Ramos (cell line): ENCODE results near the gene TBX5.
"Not testable (repeated sequence)": the region's sequence is repeated elsewhere in the genome, so short reads cannot be mapped to it uniquely, and the experiment has no call there.

Experiments used
- in situ Hi-C: fragments of 300-500 bp; cut with MboI; formaldehyde crosslinking; loops from one replicate; pipeline ENCODE4 v1.14.3; 2022; ENCODE audit warnings: low sequenced_read_pairs; ENCODE audit not compliant: unreplicated experiment

Gene TBX5

GRCh38 chr12:114393569-114393968, 12.4 kb downstream of the TBX5 start:
- in situ Hi-C loops: no loop called here

- in situ Hi-C loops: no loop called here
These were observed 13.0 kb downstream of the TBX5 start for GRCh38 chr12:114392909-114393308.

- in situ Hi-C loops: no loop called here
These were observed 14.9 kb downstream of the TBX5 start for GRCh38 chr12:114391088-114391487.

- in situ Hi-C loops: no loop called here
These were observed 21.2 kb downstream of the TBX5 start for GRCh38 chr12:114384739-114385138.

- in situ Hi-C loops: no loop called here
These were observed 24.8 kb downstream of the TBX5 start for GRCh38 chr12:114381177-114381576.

GRCh38 chr12:114371733-114372132, 34.2 kb downstream of the TBX5 start:
- in situ Hi-C loops: no loop called here

- in situ Hi-C loops: no loop called here
These were observed 34.7 kb downstream of the TBX5 start for GRCh38 chr12:114371250-114371649.

GRCh38 chr12:114368685-114369452, 37.1 kb downstream of the TBX5 start:
- in situ Hi-C loops: no loop called here

- in situ Hi-C loops: no loop called here
These were observed 44.0 kb downstream of the TBX5 start for GRCh38 chr12:114361992-114362391.

- in situ Hi-C loops: no loop called here
These were observed 44.4 kb downstream of the TBX5 start for GRCh38 chr12:114361545-114361944.

- in situ Hi-C loops: no loop called here
These were observed 45.5 kb downstream of the TBX5 start for GRCh38 chr12:114360485-114360884.

GRCh38 chr12:114355389-114356088, 50.4 kb downstream of the TBX5 start:
- in situ Hi-C loops: no loop called here

- in situ Hi-C loops: not testable (repeated sequence)
These were observed 56.7 kb downstream of the TBX5 start for GRCh38 chr12:114349239-114349638.

GRCh38 chr12:114347861-114348260, 58.1 kb downstream of the TBX5 start:
- in situ Hi-C loops: no loop called here

GRCh38 chr12:114344831-114345230, 61.1 kb downstream of the TBX5 start:
- in situ Hi-C loops: no loop called here

GRCh38 chr12:114344303-114344663, 61.7 kb downstream of the TBX5 start:
- in situ Hi-C loops: no loop called here

- in situ Hi-C loops: no loop called here
These were observed 62.2 kb downstream of the TBX5 start for GRCh38 chr12:114343585-114344302.

GRCh38 chr12:114342656-114343055, 63.3 kb downstream of the TBX5 start:
- in situ Hi-C loops: no loop called here

- in situ Hi-C loops: no loop called here
These were observed 64.3 kb downstream of the TBX5 start for GRCh38 chr12:114341635-114342034.

- in situ Hi-C loops: no loop called here
These were observed 65.7 kb downstream of the TBX5 start for GRCh38 chr12:114340231-114340630.

- in situ Hi-C loops: no loop called here
These were observed 66.3 kb downstream of the TBX5 start for GRCh38 chr12:114339626-114340025.
